IMR-90 (cell line): Measurements from ENCODE around the gene TICAM2.

ENCODE experiments used
- BHLHE40 ChIP-seq: fragments of 150-350 bp; IDR thresholded peaks from 2 replicates; pipeline ENCODE4 v1.6.1; 2016; ENCODE audit warnings: mild to moderate bottlenecking, low read depth, low read length
- CTCF ChIP-seq: conservative IDR thresholded peaks from 2 replicates; pipeline ENCODE4 v1.5.1; 2012; ENCODE audit warnings: mild to moderate bottlenecking, low read depth, low read length, improper control_type of control experiment
- FOS ChIP-seq: fragments of 150-350 bp; IDR thresholded peaks from 2 replicates; pipeline ENCODE4 v1.6.1; 2016; ENCODE audit warnings: low read depth, low read length
- MAFK ChIP-seq: IDR thresholded peaks from 2 replicates; pipeline ENCODE4 v1.6.1; 2012; ENCODE audit warnings: low read depth, low read length, improper control_type of control experiment
- MAZ ChIP-seq: IDR thresholded peaks from 2 replicates; pipeline ENCODE4 v1.6.1; 2012; ENCODE audit warnings: low read depth, mild to moderate bottlenecking, low read length, improper control_type of control experiment, moderate library complexity, borderline replicate concordance
- MXI1 ChIP-seq: IDR thresholded peaks from 2 replicates; pipeline ENCODE4 v1.6.1; 2012; ENCODE audit warnings: low read depth, mild to moderate bottlenecking, low read length, moderate library complexity, borderline replicate concordance
- POLR2A ChIP-seq: IDR thresholded peaks from 2 replicates; pipeline ENCODE4 v1.6.1; 2012; ENCODE audit warnings: mild to moderate bottlenecking, low read depth, low read length
- RFX5 ChIP-seq: IDR thresholded peaks from 2 replicates; pipeline ENCODE4 v1.8.0; 2012; ENCODE audit warnings: low read depth, mild to moderate bottlenecking, low read length, moderate library complexity
- SMC3 ChIP-seq: fragments of 150-350 bp; IDR thresholded peaks from 2 replicates; pipeline ENCODE4 v1.6.1; 2016; ENCODE audit warnings: low read depth, mild to moderate bottlenecking, antibody characterized with exemption, low read length, moderate library complexity
- TF ChIP-seq, protein P1 (sequence below): fragments of 150-350 bp; IDR thresholded peaks from 2 replicates; pipeline ENCODE4 v1.6.1; 2017; ENCODE audit warnings: mild to moderate bottlenecking, antibody characterized with exemption, low read length, low read depth

- TF ChIP-seq POLR2A = no peak
- no peak for TF ChIP-seq CTCF
- TF ChIP-seq, protein P1, sequence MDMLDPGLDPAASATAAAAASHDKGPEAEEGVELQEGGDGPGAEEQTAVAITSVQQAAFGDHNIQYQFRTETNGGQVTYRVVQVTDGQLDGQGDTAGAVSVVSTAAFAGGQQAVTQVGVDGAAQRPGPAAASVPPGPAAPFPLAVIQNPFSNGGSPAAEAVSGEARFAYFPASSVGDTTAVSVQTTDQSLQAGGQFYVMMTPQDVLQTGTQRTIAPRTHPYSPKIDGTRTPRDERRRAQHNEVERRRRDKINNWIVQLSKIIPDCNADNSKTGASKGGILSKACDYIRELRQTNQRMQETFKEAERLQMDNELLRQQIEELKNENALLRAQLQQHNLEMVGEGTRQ = no peak
- TF ChIP-seq MXI1 = no peak
- TF ChIP-seq MAZ = no peak
- no peak for TF ChIP-seq MAFK
- TF ChIP-seq BHLHE40 = no peak
- no peak for TF ChIP-seq FOS
- no peak for TF ChIP-seq RFX5
- TF ChIP-seq SMC3 = no peak
Observed at GRCh38 chr5:115556276-115556675, 46.0 kb downstream of the TICAM2 start.
